Epithelial cell of proximal tubule (primary cell): Measurements from ENCODE around the gene SGSM1. TPM values are rescaled to one million over a fixed set of nuclear protein-coding genes. Genes with fewer than 3 reads are reported as not detected.
A peak's percentile ranks its signal among the peaks of the same experiment; 100 is the strongest.

Experiments used
- DNase-seq: peaks from one replicate; pipeline ENCODE4 v3.0.0-alpha.2; 2011; ENCODE audit warnings: low read depth
- H3K4me3 ChIP-seq: 2 replicates; pipeline ENCODE4 v1.5.1; 2011; ENCODE audit warnings: low read depth, mild to moderate bottlenecking, low read length
- CTCF ChIP-seq: conservative IDR thresholded peaks from 2 replicates; pipeline ENCODE4 v1.5.1; 2012; ENCODE audit warnings: low read depth, mild to moderate bottlenecking, low read length
- total RNA-seq: library from RNA; depleted of rRNA; stranded (reverse); fragments of >200 nt; gene quantifications from 2 replicates; pipeline ENCODE4 v1.2.3, GENCODE V29; 2015

SGSM1 gene
- total RNA-seq, 1 donor from 2014 or later: under 0.01 TPM

GRCh38 chr22:24876700-24877099 is 70.7 kb downstream of the SGSM1 start:
- no peak overlapping the region for H3K4me3 ChIP-seq
- TF ChIP-seq CTCF: no peak
- DNase-seq: no peak

GRCh38 chr22:24878969-24879368 is 73.0 kb downstream of the SGSM1 start:
- TF ChIP-seq CTCF: no peak
- DNase-seq: no peak
- H3K4me3 ChIP-seq: no peak overlapping the region

GRCh38 chr22:24883432-24883831 is 77.4 kb downstream of the SGSM1 start:
- no peak overlapping the region for H3K4me3 ChIP-seq
- DNase-seq: no peak

GRCh38 chr22:24887260-24887659 is 81.2 kb downstream of the SGSM1 start:
- no peak overlapping the region for H3K4me3 ChIP-seq
- DNase-seq: no peak
- no peak for TF ChIP-seq CTCF

More at GRCh38 chr22:24883432-24883831, 77.4 kb downstream of the SGSM1 start:
- TF ChIP-seq CTCF: no peak

GRCh38 chr22:24893341-24894070 is 87.5 kb downstream of the SGSM1 start:
- H3K4me3 ChIP-seq: no peak overlapping the region
- no peak for TF ChIP-seq CTCF
- no peak for DNase-seq

GRCh38 chr22:24894220-24894975 is 88.4 kb downstream of the SGSM1 start:
- no peak overlapping the region for H3K4me3 ChIP-seq
- TF ChIP-seq CTCF: no peak
- DNase-seq: peak; percentile 95
